GM18907 (cell line): ENCODE results near the gene TBC1D14.

Source experiments
- ATAC-seq: cut with Tn5 transposase; IDR thresholded peaks from one replicate; pipeline ENCODE4 v1.9.1; 2021; ENCODE audit warnings: mild to moderate bottlenecking, moderate library complexity; ENCODE audit not compliant: unreplicated experiment

Gene TBC1D14

GRCh38 chr4:6991771-6992557 is 82.3 kb downstream of the TBC1D14 start:
- no peak for ATAC-seq

- ATAC-seq = no peak
These were observed 83.4 kb downstream of the TBC1D14 start for GRCh38 chr4:6992728-6993677.

GRCh38 chr4:6996481-6996880 is 86.9 kb downstream of the TBC1D14 start:
- no peak for ATAC-seq

GRCh38 chr4:6999172-7000086 is 89.8 kb downstream of the TBC1D14 start:
- ATAC-seq = no peak

GRCh38 chr4:7000421-7001176 is 91.0 kb downstream of the TBC1D14 start:
- ATAC-seq = no peak

GRCh38 chr4:7001271-7001670 is 91.6 kb downstream of the TBC1D14 start:
- no peak for ATAC-seq

GRCh38 chr4:7002336-7002735 is 92.7 kb downstream of the TBC1D14 start:
- ATAC-seq = no peak

GRCh38 chr4:7003176-7003878 is 93.7 kb downstream of the TBC1D14 start:
- ATAC-seq = no peak

- no peak for ATAC-seq
These were observed 94.2 kb downstream of the TBC1D14 start for GRCh38 chr4:7003879-7004240.

- ATAC-seq = no peak
These were observed 94.7 kb downstream of the TBC1D14 start for GRCh38 chr4:7004331-7004730.

GRCh38 chr4:7005571-7005970 is 95.9 kb downstream of the TBC1D14 start:
- no peak for ATAC-seq

GRCh38 chr4:7006411-7006810 is 96.8 kb downstream of the TBC1D14 start:
- ATAC-seq = no peak

GRCh38 chr4:7007142-7007907 is 97.7 kb downstream of the TBC1D14 start:
- no peak for ATAC-seq

- no peak for ATAC-seq
These were observed 98.3 kb downstream of the TBC1D14 start for GRCh38 chr4:7007944-7008343.

GRCh38 chr4:7009564-7009963 is 99.9 kb downstream of the TBC1D14 start:
- no peak for ATAC-seq

- no peak for ATAC-seq
These were observed 103.5 kb downstream of the TBC1D14 start for GRCh38 chr4:7013175-7013574.

GRCh38 chr4:7014815-7015214 is 105.2 kb downstream of the TBC1D14 start:
- ATAC-seq = no peak

- no peak for ATAC-seq
These were observed 105.9 kb downstream of the TBC1D14 start for GRCh38 chr4:7015383-7016035.
